K562 (cell line): ENCODE results near the gene MRPL10. TPM values are rescaled to one million over a fixed set of nuclear protein-coding genes. Genes with fewer than 3 reads are reported as not detected.

ENCODE experiments used
- CAMTA2 ChIP-seq: fragments of 250-450 bp; sonication (Bioruptor Pico); conservative IDR thresholded peaks from 2 replicates; pipeline ENCODE4 v1.5.1; 2022
- EHMT2 ChIP-seq: fragments of 450-650 bp; IDR thresholded peaks from 2 replicates; pipeline ENCODE4 v1.6.1; 2018; ENCODE audit warnings: antibody characterized with exemption
- ETV6 ChIP-seq, 3 experiments: fragments of 150-350 bp in 1 of 3; sonication (generic) in 1 of 3; formaldehyde crosslinking in 1 of 3; IDR thresholded peaks; 2 replicates each; pipeline versions ENCODE4 v1.6.1 to v1.8.0; 2014 to 2022; ENCODE audit warnings: borderline replicate concordance in 2 of 3, low read depth in 2 of 3, antibody characterized with exemption in 1 of 3, low read length in 1 of 3, mild to moderate bottlenecking in 1 of 3, missing genetic modification reagents in 1 of 3
- FOXK2 ChIP-seq, 2 experiments: fragments of 450-650 bp; IDR thresholded peaks in 1 of 2; conservative IDR thresholded peaks in 1 of 2; 2 replicates each; pipeline ENCODE4 v1.6.1; 2016; ENCODE audit warnings: low read depth in 2 of 2, mild to moderate bottlenecking in 1 of 2
- GABPA ChIP-seq: fragments of 200-800 bp; sonication (Bioruptor generic); conservative IDR thresholded peaks from 2 replicates; pipeline ENCODE4 v1.6.1; 2016; ENCODE audit warnings: low read depth, missing genetic modification characterization, missing compliant biosample characterization
- GTF2F1 ChIP-seq: IDR thresholded peaks from 2 replicates; pipeline ENCODE4 v1.6.1; 2011; ENCODE audit warnings: low read depth, low read length, improper control_type of control experiment
- HMGXB4 ChIP-seq: sonication (generic); formaldehyde crosslinking; IDR thresholded peaks from 2 replicates; pipeline ENCODE4 v1.8.1; 2023; ENCODE audit warnings: mild to moderate bottlenecking, missing genetic modification reagents
- KLF13 ChIP-seq: fragments of 450-650 bp; IDR thresholded peaks from 2 replicates; pipeline ENCODE4 v1.6.1; 2016; ENCODE audit warnings: missing genetic modification characterization, low read depth, mild to moderate bottlenecking, missing compliant biosample characterization, moderate library complexity, borderline replicate concordance
- MLLT1 ChIP-seq, 2 experiments: fragments of 450-650 bp; IDR thresholded peaks; 2 replicates each; pipeline ENCODE4 v1.6.1; 2016
- MXI1 ChIP-seq: IDR thresholded peaks from 2 replicates; pipeline ENCODE4 v1.6.1; 2011; ENCODE audit warnings: low read depth, mild to moderate bottlenecking, improper control_type of control experiment, low read length
- MYC ChIP-seq, 2 experiments: fragments of 250-450 bp in 1 of 2; sonication (Bioruptor Pico) in 1 of 2; IDR thresholded peaks; 2 replicates each; pipeline versions ENCODE4 v1.5.1 to v1.6.1; 2012 to 2021; ENCODE audit warnings: low read depth in 2 of 2, borderline replicate concordance in 1 of 2, improper control_type of control experiment in 1 of 2, low read length in 1 of 2, mild to moderate bottlenecking in 1 of 2, moderate library complexity in 1 of 2
- NR4A1 ChIP-seq, 2 experiments: fragments of 250-450 bp in 1 of 2; fragments of 450-650 bp in 1 of 2; sonication (Bioruptor Pico) in 1 of 2; IDR thresholded peaks; 2 replicates each; pipeline versions ENCODE4 v1.4.0 to v1.6.1; 2016 to 2020; ENCODE audit warnings: mild to moderate bottlenecking in 2 of 2, missing compliant biosample characterization in 1 of 2, missing genetic modification characterization in 1 of 2, moderate library complexity in 1 of 2
- POLR2H ChIP-seq: IDR thresholded peaks from 2 replicates; pipeline ENCODE4 v1.6.1; 2016; ENCODE audit warnings: missing genetic modification characterization, low read depth, mild to moderate bottlenecking, control low read depth, missing compliant biosample characterization, moderate library complexity
- PRPF4 ChIP-seq: fragments of 200-400 bp; formaldehyde crosslinking; IDR thresholded peaks from one replicate; pipeline ENCODE4 v1.6.1; 2017; ENCODE audit warnings: low read length, low read depth, mild to moderate bottlenecking; ENCODE audit not compliant: insufficient read depth, poor library complexity, severe bottlenecking
- SMAD3 ChIP-seq: fragments of 450-650 bp; formaldehyde crosslinking; conservative IDR thresholded peaks from 2 replicates; pipeline ENCODE4 v1.4.0; 2020; ENCODE audit warnings: mild to moderate bottlenecking
- TCF3 ChIP-seq: sonication (generic); formaldehyde crosslinking; IDR thresholded peaks from 2 replicates; pipeline ENCODE4 v1.4.0; 2020; ENCODE audit warnings: mild to moderate bottlenecking, missing genetic modification reagents
- TEAD2 ChIP-seq: fragments of 450-650 bp; IDR thresholded peaks from 2 replicates; pipeline ENCODE4 v1.6.1; 2016; ENCODE audit warnings: missing genetic modification characterization, control low read depth, missing compliant biosample characterization
- USF2 ChIP-seq: sonication (generic); formaldehyde crosslinking; IDR thresholded peaks from 2 replicates; pipeline ENCODE4 v1.5.0; 2020; ENCODE audit warnings: missing genetic modification reagents
- ZBTB9 ChIP-seq: fragments of 450-650 bp; formaldehyde crosslinking; IDR thresholded peaks from 2 replicates; pipeline ENCODE4 v1.4.0; 2020; ENCODE audit warnings: mild to moderate bottlenecking, moderate library complexity
- ZNF695 ChIP-seq: fragments of 450-650 bp; formaldehyde crosslinking; IDR thresholded peaks from 2 replicates; pipeline ENCODE4 v1.4.0; 2020; ENCODE audit warnings: mild to moderate bottlenecking, moderate library complexity
- polyA plus RNA-seq, 8 experiments: library from polyadenylated mRNA; depleted of rRNA in 4 of 8; stranded (reverse) in 5 of 8; unstranded in 3 of 8; fragments of >200 nt; fragmentation: Nextera tagmentation in 2 of 8; fragmentation: Illumina TruSeq in 1 of 8; extraction: Ambion mirVana in 2 of 8; extraction: Trizol in 1 of 8; gene quantifications; 2 replicates each; pipeline versions ENCODE4 v1.2.1 to v1.2.3, GENCODE V29; 2011 to 2014; ENCODE audit warnings: inconsistent platforms in 1 of 8, missing spikeins in 1 of 8
- total RNA-seq, 7 experiments: library from RNA; depleted of rRNA in 6 of 7; stranded (reverse); fragments of >200 nt in 6 of 7; fragmentation: Illumina TruSeq in 2 of 7; extraction: Trizol in 2 of 7; gene quantifications; 2 replicates each; pipeline versions ENCODE4 v1.2.1 to v1.2.3, GENCODE V29; 2011 to 2021; ENCODE audit warnings: low replicate concordance in 1 of 7

Gene MRPL10
- total and polyA plus RNA-seq, 9 of the 15 experiments (the other 6 are each of a cell fraction or from before 2014, with no cell fraction given): 27.8 to 105 (median 67.3) TPM

- TF ChIP-seq MLLT1 (IDR thresholded peaks at IDR 0.05): peak in 1 of 2 experiments; percentile 46; a peak in 2 of 4 replicates
- 0 out of 4 replicates have a peak, but pooled peaks of 1 of the 2 experiments have one; percentile 40 for TF ChIP-seq ETV6 (IDR thresholded peaks at IDR 0.05; ENCODE audit: borderline replicate concordance in 1 of 2, low read depth in 2 of 2, low read length in 1 of 2)
- no peak for TF ChIP-seq ETV6 (CRISPR knock-in tag; IDR thresholded peaks at IDR 0.05; ENCODE audit: borderline replicate concordance)
- no peak for TF ChIP-seq CAMTA2
- no peak for TF ChIP-seq ZNF695
- TF ChIP-seq PRPF4: no peak
- TF ChIP-seq FOXK2 (conservative IDR thresholded peaks at IDR 0.05 in 1 of 2, IDR thresholded peaks at IDR 0.05 in 1 of 2; ENCODE audit: low read depth in 2 of 2): peak; percentile 87 to 90
- no peak; the same call in 1 of the 2 replicates for TF ChIP-seq EHMT2
- TF ChIP-seq MYC (IDR thresholded peaks at IDR 0.05; ENCODE audit: low read depth, low read length): peak; percentile 67
- no peak for TF ChIP-seq MYC (CRISPR knock-in tag; IDR thresholded peaks at IDR 0.05; ENCODE audit: borderline replicate concordance, low read depth)
- 0 out of 2 replicates have a peak, but pooled peaks have one; percentile 60 for TF ChIP-seq MXI1
- TF ChIP-seq GABPA: peak; percentile 43; the same call in 1 of the 2 replicates
- peak; percentile 90 for TF ChIP-seq SMAD3
- TF ChIP-seq NR4A1 (CRISPR knock-in tag; IDR thresholded peaks at IDR 0.05): no peak; the same call in 1 of the 2 replicates
- no peak; the same call in 1 of the 2 replicates for TF ChIP-seq NR4A1 (tag; IDR thresholded peaks at IDR 0.05)
- no peak for TF ChIP-seq POLR2H
- no peak for TF ChIP-seq USF2
- peak; percentile 97 for TF ChIP-seq ZBTB9
- TF ChIP-seq KLF13 (tag): no peak; the same call in 1 of the 2 replicates
- no peak for TF ChIP-seq HMGXB4
- peak; percentile 100 for TF ChIP-seq TCF3 (CRISPR knock-in tag)
- no peak for TF ChIP-seq GTF2F1
- TF ChIP-seq TEAD2: no peak
Observed at GRCh38 chr17:47866941-47867340, 35.6 kb upstream of the MRPL10 start (continued).
